22Rv1 (cell line): Measurements from ENCODE around the gene ATOX1.

Source experiments
- ZFX ChIP-seq: fragments of 450-650 bp; IDR thresholded peaks from 2 replicates; pipeline ENCODE4 v1.6.1; 2017; ENCODE audit warnings: antibody characterized with exemption, borderline replicate concordance
- TF ChIP-seq, protein P1 (sequence below): fragments of 450-650 bp; IDR thresholded peaks from 2 replicates; pipeline ENCODE4 v1.5.1; 2017; ENCODE audit warnings: mild to moderate bottlenecking

DNA sequence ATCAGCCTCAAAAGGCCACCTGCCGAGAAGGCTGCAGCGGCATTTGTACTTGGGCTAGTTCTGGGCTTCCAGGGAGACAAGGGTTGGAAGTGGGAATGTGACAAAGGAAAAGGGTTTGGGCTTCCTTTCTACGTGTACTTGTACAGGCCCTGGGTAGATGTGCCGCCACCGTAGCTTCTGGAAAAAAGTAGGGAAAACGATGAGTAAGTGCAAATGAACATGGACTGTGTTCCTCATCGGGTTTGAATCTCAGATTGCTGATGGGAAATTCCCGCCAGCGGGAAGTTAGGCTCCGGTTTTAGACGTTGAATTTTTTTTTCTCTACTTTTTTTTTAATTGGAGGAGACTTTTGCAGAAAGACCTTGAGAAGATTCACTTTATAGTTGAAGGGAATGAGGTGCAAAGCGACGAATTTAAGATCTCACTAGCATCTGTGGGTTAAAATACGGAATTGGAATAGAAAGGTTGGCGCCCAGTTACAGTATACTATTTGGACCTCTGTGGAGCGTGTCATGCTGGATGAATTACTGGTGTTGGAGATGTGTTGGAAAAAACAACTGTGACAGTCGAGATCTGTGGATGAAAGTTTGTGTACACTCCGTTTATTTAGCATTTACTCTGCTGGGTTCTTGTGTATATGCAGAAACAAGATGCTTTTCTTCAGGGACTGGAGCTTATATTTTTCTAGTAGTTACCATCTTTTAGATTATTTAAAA, 14.6 kb upstream of the ATOX1 start:
- TF ChIP-seq, protein P1, sequence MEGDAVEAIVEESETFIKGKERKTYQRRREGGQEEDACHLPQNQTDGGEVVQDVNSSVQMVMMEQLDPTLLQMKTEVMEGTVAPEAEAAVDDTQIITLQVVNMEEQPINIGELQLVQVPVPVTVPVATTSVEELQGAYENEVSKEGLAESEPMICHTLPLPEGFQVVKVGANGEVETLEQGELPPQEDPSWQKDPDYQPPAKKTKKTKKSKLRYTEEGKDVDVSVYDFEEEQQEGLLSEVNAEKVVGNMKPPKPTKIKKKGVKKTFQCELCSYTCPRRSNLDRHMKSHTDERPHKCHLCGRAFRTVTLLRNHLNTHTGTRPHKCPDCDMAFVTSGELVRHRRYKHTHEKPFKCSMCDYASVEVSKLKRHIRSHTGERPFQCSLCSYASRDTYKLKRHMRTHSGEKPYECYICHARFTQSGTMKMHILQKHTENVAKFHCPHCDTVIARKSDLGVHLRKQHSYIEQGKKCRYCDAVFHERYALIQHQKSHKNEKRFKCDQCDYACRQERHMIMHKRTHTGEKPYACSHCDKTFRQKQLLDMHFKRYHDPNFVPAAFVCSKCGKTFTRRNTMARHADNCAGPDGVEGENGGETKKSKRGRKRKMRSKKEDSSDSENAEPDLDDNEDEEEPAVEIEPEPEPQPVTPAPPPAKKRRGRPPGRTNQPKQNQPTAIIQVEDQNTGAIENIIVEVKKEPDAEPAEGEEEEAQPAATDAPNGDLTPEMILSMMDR: no peak
- TF ChIP-seq ZFX: no peak
